ENCODE data around the gene MIS18A.
"Not testable (repeated sequence)": the region's sequence is repeated elsewhere in the genome, so short reads cannot be mapped to it uniquely, and the experiment has no call there.

MIS18A gene

DNA sequence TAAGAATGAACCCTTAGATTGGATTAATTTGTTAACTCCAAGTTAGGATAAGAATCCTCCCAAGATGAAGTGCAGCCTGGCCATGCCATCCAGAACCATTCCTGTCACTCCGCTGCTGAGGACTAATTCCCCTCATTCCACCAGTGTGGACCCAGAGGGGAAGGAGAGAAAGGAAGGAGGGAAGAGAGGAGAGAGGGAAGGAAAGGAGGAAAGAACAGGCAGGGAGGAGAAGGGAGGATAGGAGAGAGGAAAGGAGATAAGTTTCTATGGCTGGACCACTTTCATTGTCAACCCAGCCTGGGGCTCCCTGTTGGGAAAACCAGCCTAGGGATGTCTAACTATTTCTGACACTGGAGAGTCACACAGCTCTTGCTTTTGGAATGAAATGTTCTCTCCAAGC lies 24.5 kb upstream of the MIS18A start:
- no peak for DNase-seq

DNA sequence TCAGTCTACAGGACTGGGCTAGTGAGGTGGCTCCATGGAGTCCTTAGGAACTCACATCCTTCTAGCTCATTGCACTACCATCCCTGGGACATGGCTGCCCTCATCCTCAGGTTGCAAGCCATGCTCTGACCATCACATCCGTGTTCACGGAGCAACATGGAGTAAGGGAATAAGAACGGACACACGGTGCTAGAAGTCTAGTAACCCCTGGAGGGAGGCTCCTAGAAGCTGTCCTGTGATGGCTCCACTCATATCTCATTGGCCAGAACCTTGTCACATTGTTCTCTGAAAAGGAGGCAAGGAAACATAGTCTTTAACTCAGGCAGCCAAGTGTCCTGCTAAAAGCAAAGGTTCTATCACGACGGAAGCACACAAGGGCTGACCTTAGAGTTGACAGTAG lies 23.7 kb upstream of the MIS18A start:
- DNase-seq = no peak

DNA sequence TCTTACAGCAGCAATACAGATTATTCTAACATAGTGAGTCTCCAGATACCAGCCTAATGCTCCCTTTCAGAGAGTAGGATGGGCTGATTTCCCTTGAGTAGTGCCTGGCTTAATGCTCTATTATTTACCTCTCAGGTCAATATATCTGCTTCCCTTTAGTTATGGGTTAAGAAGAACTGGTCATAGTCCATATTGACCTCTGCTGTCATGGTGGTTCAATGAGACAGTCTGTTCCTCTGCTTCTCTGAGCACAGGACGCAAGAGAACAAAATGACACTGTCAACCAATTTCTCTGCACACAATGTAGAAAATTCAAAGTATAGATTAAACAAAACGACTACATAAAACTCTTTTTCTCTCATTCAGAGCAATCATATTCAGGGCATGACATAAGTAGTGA lies 22.7 kb upstream of the MIS18A start:
- no peak for DNase-seq

DNA sequence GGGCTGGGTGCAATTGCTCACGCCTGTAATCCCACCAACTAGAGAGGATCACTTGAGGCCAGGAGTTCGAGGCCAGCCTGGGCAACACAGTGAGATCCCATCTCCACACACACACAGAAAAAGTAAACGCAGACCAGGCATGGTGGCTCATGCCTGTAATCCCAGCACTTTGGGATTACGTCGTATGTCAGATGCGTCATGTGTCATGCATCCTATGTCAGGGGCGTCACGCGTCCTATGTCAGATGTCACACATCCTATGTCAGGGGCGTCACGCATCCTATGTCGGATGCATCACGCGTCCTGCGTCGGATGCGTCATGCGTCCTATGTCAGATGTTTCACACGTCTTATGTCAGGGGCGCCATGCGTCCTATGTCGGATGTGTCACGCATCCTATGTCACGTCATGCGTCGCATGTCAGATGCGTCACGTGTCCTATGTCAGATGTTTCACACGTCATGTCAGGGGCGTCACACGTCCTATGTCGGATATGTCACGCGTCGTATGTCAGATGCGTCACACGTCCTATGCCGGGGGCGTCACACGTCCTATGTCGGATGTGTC lies 21.4 kb upstream of the MIS18A start:
- DNase-seq = no peak

DNA sequence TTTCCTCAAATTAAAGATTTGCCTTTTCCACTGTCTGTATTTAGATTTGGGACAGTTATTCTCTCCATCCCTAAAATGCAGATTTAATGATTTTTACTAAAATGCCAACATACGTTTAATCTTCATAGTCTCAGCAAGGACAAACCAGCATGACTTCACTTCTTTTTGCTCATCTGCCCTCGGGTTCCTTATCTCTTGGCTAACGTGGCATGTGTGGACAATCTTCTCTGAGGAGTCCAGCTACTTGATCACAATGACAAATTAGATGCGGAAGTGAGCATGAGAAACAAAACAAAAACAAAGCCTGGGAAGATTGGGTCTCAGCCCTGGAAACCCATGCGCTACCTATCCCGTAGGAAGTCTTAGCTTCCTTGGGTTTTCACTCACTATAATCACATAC lies 20.8 kb upstream of the MIS18A start:
- no peak for DNase-seq

DNA sequence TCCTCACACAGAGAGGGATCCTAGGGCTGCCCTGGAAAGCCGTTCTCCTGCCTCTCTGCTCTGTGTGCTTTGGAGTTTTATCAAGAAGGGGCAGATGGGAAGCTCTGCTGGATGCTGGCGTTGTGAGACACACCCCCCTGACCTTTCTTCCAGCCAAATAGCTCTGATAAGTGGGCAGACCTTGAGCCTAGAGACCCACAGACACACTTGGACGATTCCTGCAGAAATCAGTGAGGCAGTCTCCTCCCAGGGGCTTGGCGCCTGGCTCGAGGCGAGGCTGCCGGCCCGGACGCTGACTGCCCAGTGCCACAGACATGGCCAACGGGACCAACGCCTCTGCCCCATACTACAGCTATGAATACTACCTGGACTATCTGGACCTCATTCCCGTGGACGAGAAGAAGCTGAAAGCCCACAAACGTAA lies 19.8 kb upstream of the MIS18A start, which contains the start of gene MRAP:
TSS of gene MRAP (plus strand) at position 198 of the 424 bp plus-strand sequence. CDS start at position 315, 117 bp downstream.
- no peak for DNase-seq

DNA sequence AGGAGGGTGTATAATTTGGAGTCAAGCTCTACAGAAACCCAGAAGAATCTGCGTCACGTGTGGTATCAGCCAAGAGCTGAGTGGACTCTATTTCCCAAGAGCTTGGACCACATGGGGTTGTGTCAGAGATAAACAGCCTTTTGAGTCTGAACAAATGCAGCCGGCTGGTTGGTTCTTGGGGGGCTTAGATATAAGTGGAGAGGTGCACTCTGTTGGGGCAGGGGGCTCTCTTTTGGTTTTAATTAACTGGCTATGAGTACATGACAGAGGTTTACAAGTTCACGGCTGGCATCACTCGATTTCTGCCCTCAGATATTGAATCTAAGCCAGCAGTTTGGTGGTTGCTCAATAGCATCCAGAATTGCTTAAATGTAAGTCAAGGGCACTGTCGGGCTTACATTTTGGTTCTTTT lies 19.3 kb upstream of the MIS18A start:
- no peak for DNase-seq

DNA sequence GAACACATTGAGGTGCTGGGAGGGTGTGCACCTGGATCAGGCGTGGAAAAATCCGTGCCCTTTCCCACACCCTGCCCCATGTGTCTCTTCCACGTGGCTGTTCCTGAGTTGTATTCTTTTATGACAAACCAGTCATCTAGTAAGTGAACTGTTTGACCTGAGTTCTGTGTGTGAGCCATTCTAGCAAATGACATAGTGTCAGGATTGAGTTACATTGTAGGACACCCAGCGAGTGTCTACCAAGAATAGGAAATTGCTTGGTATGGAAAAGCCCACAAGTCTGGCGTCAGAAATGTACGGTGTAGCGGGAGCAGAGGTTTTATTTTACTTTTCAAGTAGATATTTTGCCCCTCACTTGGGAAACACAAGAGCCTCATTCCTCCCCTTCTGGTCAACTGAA lies 18.6 kb upstream of the MIS18A start:
- no peak for DNase-seq

DNA sequence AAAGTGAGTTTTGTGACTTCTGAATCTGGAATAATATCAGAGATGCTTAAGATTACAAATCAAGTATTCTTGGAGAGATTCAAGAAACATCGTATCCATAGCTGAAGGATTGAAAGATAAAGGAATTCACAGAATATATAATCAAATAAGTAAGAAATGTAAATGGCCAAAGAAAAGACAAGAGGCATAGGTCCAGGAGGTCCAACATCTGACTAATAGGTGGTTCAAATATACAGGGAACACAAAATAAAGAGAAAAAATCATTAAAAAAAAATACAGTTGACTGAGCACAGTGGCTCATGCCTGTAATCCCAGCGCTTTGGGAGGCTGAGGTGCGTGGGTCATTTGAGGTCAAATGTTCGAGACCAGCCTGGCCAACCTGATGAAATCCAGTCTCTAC lies 6.6 kb upstream of the MIS18A start:
- DNase-seq = no peak

DNA sequence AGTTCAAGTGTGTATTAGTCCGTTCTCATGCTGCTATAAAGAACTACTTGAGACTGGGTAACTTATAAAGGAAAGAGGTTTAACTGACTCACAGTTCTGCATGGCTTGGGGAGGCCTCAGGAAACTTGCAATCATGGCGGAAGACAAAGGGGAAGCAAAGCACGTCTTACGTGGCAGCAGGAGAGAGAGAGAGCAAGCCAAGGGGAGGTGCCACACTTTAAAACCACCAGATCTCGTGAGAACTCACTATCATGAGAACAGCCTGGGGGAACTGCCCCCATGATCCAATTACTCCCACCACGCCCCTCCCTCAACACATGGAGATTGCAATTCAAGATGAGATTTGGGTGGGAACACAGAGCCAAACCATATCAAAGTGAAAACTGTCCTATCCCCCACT lies 4.1 kb upstream of the MIS18A start:
- DNase-seq = no peak

DNA sequence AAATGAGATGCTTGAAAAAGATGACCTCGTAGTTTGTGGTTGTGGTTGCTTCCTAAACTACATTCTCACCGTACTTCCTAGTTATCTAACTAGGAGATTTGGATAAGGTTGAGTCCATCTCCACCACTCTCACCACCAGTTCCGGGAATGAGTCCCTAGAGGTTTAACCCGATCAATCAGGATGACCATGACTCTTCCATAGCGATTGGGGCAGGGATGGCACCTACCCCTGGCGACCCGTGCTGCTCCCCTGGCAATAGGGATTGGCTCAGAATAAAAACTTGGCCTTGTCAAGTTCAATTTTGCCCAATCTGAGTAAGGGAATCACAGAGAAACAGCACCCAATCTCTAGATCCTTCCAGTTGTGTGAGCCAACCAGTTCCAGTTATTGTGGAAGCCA lies 2.7 kb upstream of the MIS18A start:
- no peak for DNase-seq

DNA sequence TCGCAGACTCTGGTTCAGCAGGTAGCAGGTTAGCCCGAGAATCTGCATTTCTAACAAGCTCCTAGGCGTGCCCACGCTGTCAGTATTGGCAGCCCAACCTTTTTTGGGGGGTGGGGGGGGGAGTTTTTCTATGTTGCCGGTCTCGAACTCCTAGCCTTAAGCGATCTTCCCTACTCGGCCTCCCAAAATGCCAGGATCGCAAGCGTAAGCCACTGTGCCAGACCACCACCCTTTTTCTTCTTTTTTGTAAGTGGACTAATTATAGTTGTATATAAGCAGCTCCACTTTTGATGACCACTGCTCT lies 480 bp upstream of the MIS18A start:
- no peak for DNase-seq

DNA sequence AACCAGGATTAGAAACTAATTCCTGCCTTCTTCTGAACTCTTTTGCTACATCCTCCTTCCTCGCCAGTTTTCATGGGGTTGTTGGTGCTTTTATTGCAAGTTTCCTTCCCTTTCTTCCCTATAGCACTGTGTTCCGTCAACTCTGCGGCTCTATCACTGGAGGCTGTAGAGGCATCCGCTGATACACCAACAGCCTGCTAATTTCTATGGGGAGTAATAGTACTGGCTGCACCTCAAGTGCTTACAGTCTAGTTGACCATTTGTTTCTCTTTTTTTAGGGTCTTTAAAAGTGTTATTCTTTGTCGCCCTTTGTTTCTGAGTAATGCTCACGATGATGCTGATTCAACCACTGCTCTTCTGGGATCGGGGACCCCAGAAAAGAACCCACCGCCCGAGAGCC lies 746 bp downstream of the MIS18A start:
- no peak for DNase-seq

DNA sequence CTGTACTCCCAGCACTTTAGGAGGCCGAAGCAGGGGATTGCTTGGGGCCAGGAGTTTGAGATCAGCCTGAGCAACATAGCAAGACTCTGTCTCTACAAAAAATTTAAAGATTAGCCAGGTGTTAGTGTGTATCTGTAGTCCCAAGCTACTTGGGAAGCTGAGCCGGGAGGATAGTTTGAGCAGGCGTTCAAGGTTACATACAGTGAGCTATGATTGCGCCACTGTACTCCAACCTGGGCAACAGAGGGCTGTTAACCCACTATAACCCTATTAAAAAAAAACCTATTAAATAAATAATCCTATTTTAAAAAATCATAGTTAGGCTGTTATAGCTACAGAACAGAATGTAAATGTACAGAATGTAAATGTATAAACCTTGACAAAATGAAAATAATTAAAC lies 2.2 kb downstream of the MIS18A start:
- no peak for DNase-seq

DNA sequence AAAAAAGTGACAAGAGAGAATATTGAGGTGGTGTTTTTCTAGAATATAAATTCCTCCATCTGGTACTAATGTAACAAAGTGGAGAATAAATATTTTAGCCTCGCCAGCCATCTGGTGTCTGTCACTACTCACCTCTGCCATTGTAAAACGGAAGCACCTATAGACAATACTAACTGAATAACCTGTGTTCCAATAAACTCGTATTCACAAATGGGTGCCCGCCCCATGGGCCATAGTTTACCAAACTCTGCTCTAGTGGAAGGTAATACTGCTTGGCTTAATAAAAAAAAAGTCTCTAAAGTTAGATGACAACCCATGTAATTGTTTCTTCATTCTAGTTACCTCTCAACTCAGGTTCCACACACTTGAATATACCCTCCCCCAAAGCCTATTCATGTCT lies 8.1 kb downstream of the MIS18A start:
- no peak for DNase-seq

DNA sequence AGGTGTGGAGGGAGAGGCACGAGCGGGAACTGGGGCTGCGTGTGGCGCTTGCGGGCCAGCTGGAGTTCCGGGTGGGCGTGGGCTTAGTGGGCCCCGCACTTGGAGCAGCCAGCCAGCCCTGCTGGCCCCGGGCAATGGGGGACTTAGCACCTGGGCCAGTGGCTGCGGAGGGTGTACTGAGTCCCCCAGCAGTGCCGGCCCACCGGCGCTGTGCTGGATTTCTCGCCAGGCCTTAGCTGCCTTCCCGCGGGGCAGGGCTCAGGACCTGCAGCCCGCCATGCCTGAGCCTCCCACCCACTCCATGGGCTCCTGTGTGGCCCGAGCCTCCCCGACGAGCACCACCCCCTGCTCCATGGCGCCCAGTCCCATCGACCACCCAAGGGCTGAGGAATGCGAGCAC lies 13.5 kb downstream of the MIS18A start:
- not testable (repeated sequence) for DNase-seq

DNA sequence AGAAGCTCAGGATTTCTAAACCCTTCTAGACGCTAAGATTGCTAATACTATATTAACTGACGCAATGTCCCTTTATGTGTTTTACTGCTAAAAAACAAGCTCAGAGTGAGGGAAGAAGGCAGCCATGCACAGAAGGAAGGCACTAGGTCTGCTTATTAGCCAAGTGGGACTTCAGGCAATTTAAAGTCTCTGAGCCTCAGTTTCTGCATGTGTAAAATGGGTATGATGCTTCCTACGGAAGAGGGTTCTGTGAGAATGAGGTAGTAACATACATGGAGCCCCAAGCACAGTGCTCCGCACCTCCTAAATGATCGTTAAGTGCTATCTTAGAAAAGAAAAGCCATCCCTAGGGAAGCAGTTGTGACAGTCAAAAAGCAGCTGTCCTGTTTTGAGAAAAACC lies 16.9 kb downstream of the MIS18A start:
- no peak for DNase-seq

DNA sequence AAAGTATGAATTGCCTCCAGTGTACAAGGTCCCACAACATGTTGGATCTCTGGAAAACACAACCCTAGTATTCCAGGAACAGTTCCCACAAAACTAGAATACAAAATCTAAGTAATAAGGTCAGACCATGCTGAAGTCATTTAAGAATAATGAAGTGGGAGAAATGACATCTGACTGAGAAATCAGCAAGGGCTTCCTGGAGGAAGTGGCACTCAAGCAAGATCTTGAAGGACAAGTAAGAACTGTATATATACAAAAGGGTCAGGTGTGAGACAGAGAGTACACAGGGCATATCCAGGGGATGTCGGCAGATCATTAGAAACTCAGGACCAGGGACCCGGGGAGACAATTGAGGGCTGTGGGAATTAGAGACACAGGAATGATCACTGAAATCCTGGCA lies 18.7 kb downstream of the MIS18A start:
- DNase-seq = no peak

DNA sequence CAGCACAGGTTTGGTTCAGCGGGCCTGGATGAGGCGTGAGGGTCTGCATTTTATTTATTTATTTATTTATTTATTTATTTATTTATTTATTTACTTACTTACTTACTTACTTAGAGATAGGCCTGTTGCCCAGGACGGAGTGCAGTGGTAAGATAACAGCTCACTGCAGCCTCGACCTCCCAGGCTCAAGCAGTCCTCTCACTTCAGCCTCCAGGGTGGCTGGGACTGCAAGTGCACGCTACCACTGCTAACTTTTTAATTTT lies 20.1 kb downstream of the MIS18A start:
- DNase-seq = not testable (repeated sequence)

DNA sequence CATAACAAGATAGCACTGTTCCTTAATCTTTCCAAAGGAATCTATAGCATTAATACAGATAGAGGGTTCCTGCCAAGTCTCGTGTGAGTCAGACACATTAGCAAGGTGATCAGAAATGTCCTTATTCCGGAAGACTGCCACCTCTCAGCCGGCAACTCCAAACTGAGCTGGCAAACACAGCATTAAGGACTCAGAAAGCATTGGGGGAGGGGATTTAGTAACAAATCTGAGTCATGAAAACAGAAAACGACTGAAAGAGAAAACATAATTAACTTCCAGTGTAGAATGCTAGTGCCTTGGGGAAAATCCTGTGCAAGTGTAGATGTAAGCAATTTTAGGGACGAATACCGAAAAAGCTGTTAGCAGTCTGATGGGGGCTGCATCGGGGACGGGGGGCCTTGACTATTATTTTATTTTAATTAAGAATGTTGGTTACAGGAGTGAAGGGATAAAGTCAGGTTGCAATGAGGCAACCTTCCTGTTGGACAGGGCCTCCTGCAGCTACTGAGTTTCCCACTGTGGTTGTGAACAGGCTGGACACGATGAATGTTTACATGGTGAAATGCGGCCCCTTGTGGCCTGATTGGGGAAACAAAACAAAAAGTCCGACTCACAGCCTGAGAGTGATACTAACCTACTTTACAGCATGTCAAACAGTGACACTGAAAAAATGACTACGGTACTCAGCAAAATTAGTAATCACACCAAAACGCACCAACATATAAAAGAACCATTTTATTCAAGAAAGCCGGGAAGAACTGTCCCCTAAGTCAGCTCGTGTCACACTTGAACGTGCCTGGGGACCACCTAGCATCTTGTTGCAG lies 20.7 kb downstream of the MIS18A start:
- peak in 1 of 5 donors; percentile 33 for DNase-seq

DNA sequence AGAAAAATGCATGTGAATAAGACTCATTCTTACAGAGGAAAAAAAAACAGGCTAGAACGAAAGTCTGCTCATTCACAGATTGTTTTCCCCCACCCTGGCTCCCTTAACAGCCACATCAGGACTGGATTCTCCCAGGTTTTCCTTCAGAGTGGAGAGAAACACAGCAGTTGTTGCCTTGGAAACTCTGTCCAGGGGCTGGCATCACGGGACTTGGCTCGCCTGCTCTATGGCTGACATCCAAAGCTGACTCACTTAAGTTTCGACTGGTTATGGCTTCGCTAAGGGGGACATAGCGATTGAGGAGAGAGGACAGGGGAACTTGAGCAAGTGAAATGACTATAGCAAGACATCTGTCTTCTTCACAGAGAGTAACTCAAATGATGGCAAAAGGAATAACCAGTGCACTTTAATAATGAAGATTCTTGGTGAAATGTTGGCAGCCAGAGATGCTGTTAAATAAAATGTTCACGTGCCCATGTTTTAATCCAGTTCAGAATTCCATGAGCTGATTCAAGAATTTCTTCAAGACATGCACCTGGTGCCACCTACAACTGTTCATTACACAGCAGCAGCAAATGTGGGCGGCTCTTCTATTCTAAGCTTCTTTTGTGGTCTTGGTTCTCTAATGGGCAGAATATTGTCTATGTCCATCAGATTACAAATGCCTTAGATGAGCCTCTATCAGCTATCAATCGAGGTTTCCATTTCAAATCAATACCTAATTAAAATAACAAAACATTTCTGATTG lies 21.8 kb downstream of the MIS18A start:
- no peak for DNase-seq

DNA sequence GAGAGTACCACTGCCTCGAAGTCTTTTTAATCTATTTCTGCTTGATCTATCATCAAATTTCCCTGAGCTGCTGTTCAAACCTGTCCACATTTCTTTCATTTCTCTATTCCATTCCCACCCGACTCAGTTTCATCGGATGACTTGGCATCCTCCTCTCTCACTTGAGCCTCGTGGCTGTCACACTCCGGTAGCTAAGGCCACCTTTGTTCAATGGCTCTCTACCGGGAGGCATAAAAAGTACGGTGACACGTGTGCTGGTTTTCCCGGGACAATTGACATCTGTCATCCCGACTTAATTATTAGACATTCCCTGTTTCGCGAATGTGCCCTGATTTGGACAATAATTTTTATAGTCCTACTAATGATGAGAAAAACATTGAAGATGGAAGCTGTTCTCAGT lies 22.6 kb downstream of the MIS18A start:
- DNase-seq = no peak

DNA sequence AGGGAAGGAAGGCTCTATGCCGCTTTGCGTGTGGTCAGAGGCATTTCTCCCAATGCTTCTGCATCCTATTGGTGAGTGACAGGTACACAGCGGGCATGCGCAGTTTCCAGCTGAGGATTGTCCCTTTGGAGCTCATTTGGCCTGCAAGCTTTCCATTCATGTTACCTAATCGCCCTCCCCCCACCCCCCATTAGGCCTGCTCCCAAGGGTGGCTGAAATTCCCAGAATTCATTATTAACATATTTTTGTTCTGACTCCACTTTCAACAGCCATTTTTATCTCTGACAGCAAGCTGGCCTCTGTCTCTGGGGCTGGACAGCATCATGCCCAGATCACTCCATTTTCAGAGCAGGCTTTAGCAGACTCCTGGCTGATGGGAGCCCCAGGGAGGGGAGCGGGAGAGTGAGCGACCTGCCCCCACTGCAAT lies 25.6 kb downstream of the MIS18A start:
- no peak for DNase-seq

DNA sequence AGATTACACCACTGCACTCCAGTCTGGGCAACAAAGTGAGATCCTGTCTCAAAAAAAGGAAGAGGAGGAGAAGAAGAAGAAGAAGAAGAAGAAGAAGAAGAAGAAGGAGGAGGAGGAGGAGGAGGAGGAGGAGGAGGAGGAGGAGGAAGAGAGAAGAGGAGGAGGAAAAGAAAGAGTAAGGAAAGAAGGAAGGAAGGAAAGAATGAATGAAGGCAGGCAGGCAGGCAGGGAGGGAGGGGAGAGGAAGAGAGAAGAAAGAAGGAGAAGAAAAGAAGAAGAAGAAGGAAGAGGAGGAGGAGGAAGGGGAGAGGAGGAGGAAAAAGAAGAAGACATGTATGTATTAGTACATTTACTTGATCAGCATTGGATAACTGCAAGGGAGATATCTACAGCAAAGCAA lies 26.7 kb downstream of the MIS18A start:
- DNase-seq = no peak
